NT2/D1 (cell line): ENCODE measurements around the gene MRPL42.

Source experiments
- SUZ12 ChIP-seq: IDR thresholded peaks from 2 replicates; pipeline ENCODE4 v1.6.1; 2011; ENCODE audit not compliant: insufficient read length, insufficient read depth; ENCODE audit errors: extremely low read depth
- YY1 ChIP-seq: IDR thresholded peaks from 2 replicates; pipeline ENCODE4 v1.6.1; 2011; ENCODE audit not compliant: insufficient read length, insufficient read depth
- ZNF274 ChIP-seq: IDR thresholded peaks from 2 replicates; pipeline ENCODE4 v1.6.1; 2011; ENCODE audit warnings: mild to moderate bottlenecking, low read depth, low read length

GRCh38 chr12:93509506-93509905, 42.2 kb downstream of the MRPL42 start:
- TF ChIP-seq YY1 = no peak
- TF ChIP-seq ZNF274 = no peak
- TF ChIP-seq SUZ12 = no peak
